GM18502 (cell line): Measurements from ENCODE around the gene SLC35F6.
"Not testable (repeated sequence)": the region's sequence is repeated elsewhere in the genome, so short reads cannot be mapped to it uniquely, and the experiment has no call there.

Experiments used
- ATAC-seq: cut with Tn5 transposase; IDR thresholded peaks from one replicate; pipeline ENCODE4 v1.9.1; 2021; ENCODE audit warnings: mild to moderate bottlenecking; ENCODE audit not compliant: unreplicated experiment, poor library complexity

SLC35F6 gene

DNA sequence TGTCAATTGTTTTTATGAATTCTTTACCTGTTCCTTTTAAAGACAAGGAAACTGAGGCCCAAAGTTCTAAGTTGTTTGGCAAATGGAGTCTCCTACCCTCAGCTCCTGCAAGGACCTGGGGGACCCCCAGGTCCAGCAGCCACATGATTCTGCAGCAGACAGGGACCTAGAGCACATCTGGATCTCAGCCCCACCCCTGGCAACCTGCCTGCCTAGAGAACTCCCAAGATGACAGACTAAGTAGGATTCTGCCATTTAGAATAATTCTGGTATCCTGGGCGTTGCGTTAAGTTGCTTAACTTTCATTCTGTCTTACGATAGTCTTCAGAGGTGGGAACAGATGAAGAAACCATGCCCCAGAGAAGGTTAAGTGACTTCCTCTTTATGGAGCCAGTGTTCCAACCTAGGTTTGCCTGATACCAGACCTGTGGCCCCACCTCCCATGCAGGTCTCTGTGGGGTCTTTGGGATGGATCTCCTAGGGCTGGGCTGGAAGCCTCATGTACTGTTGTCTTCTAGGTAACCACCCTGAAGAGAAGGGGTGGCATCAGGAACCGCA lies 16.2 kb downstream of the SLC35F6 start:
- ATAC-seq = no peak

DNA sequence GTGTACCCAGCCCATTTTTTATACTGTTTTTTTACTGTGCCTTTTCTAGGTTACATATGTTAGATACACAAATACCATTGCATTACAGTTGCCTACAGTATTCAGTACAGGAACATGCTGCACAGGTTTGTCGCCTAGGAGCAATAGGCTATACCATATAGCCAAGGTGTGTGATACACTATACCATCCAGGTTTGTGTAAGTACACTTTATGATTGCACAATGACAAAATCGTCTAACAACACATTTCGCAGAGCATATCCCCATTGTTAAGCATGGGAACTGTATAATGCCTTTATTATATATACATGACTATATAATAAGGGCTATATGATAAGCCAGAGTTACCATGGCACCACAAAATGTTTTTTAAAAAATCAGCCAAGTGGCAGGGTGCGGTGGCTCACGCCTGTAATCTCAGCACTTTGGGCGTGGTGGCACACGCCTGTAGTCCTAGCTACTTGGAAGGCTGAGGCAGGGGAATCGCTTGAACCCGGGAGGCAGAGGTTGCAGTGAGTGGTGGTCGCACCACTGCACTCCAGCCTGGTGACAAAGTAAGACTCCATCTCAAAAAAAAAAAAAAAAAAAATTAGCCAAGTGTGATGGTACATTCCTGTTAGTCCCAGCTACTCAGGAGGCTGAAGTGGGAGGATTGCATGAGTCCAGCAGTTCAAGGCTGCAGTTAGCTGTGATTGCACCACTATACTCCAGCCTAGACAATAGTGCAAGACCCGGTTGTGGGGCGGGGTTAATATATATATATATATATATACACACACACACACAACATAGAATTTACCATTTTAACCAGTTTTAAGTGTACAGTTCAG lies 19.0 kb downstream of the SLC35F6 start:
- ATAC-seq = no peak

DNA sequence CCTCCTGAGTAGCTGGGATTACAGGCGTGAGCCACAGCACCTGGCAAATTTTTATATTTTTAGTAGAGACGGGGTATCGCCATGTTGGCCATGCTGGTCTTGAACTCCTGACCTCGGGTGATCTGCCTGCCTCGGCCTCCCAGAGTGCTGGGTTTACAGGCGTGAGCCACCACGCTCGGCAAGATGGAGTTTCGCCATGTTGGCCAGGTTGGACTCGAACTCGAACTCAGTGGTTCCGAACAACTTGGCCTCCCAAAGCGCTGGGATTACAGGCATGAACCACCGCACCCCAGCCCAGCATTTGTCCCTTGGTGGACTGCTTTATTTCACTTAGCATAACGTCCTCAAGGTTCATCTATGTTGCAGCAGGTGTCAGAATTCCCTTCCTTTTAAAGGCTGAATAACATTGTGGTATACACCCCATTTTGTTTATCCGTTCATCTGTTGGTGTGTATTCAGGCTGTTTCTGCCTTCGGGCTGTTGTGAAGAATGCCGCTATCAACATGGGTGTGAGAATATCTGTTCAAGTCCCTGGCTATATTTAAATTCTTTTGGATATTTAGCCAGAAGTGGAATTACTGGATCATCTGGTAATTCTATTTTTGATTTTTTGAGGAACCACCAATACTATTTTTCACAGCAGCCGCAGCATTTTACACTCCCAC lies 20.6 kb downstream of the SLC35F6 start:
- ATAC-seq = no peak

DNA sequence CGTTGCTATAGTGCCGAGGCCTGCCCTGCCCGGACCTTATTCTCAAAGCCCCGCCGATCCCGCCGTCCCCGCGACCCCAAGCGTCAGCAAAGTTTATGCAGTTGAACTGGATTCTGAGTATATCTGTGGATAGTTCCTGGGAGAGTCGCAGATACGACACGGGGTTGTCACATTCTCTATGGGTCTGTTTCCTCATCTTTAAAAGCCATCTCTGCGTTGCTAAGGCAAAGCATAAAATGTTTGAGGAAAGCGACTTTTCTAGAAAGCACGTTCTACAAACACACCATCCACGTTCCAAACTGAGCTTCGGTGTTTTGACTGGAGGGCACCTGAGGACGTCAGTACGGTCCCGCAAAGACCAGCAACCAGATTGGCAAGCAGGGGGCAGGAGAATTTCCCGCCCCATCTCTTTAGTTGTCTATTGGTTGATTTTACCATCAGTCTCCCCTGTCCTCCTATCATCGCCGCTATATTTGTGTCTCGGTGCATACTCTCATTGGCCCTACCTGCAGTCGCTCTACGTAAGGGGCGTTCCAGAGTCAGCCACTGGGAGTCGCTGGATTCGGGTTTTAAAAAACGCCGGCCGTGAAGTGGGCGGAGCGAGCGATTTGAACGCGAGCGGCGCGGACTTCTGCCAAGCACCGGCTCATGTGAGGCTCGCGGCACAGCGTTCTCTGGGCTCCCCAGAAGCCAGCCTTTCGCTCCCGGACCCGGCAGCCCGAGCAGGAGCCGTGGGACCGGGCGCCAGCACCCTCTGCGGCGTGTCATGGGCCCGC lies 21.5 kb downstream of the SLC35F6 start, which contains the start of gene CENPA:
Gene CENPA, plus strand, starts transcription at position 626 of the 776 bp plus-strand sequence. Its CDS starts 141 bp downstream, at position 767.
- peak; percentile 99 for ATAC-seq

DNA sequence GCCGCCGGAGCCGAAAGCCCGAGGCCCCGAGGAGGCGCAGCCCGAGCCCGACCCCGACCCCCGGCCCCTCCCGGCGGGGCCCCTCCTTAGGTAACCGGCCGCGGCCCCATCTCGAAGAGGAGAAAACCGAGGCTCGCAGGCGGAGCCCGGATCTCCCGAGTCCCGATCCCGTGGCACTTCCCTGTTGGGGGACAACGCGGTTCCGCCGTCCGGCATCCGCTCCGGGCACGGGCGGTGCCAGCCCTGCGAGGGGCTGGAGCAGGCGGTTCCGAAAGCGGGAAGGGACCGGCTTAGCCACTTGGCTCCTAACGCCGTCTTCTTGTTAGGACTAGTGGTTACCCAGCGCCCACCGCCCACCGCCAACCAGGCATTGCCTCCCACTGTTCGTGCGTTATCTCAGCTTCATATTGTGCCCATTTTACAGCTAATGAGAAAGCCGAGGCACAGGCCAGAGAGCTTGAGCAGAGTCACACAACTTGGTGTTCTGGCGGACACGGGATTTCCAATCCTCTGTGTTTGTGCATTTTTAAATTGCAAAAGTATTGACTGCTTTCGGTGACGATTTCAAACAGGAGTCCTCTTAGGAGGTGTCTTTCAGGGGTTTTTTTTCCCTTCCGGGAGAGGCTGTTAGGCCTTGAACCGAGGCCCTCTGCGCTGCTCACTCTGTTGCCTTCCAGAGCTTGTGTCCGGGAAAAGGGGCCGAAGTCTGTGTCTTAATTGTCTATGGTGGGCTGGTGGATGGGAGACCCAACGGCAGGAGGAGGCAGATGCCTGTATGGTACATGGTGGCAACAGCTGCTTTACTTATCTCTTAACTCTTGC lies 22.3 kb downstream of the SLC35F6 start:
- ATAC-seq = peak; percentile 24

DNA sequence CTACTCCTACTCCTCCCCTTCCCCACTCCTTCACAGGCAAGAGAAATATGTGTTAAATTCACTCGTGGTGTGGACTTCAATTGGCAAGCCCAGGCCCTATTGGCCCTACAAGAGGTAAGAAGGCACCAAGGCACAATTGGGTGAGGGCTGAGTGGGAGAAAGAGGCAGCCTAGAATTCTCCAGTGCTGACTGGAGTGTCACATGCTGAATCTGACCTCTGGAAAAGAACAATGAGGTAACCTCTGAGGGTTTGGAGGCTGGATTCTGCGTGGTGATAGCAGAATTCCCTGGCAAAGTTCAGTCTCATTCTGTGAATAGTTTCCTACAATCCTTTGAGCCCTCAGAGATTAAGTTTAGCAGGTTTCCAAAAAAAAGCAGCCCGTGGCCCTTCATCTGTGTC lies 28.6 kb downstream of the SLC35F6 start:
- no peak for ATAC-seq

DNA sequence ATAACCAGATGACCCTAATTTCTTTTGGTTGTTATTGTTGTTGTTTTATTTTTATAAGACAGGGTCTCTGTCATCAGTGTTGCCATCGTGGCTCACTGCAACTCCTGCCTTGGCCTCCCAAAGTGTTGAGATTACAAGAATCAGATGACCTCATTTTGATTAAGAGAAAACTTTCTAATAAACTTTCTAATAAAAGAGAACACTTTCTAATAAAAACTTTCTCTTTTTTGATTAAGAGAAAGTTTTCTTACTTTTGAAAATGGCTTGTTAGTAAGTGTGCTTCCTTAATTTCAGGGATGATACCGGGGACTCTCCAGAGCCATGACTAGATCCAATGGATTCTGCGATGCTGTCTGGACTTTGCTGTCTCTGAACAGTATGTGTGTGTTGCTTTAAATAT lies 29.4 kb downstream of the SLC35F6 start:
- no peak for ATAC-seq

DNA sequence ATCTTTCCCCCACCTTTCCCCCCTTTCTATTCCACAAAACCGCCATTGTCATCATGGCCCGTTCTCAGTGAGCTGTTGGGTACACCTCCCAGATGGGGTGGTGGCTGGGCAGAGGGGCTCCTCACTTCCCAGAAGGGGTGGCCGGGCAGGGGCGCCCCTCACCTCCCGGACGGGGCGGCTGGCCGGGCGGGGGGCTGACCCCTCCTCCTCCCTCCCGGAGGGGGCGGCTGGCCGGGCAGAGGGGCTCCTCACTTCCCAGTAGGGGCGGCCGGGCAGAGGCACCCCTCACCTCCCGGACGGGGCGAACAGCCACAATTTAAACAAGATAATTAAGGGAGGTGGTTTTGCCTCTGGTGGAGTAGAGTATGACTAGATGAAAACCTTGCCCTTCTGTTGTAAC lies 31.1 kb downstream of the SLC35F6 start:
- ATAC-seq = not testable (repeated sequence)

DNA sequence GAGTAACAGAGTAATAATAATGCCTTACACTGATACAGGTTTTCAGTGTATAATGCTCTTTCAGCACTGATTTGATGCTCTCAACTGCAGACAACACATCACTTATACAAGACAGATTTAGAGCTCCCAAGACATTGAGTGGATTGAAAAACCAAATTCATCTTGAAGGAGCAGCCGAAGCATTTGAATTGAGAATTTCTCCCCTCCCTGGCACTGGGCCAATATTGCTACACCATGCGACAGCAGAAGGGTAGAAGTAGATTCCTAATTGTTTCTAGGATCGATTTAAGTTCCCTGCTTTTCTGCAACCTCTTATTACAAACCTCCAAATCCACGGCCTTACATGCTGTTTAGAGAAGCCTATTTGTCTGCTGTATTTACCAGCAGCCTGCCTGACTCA lies 37.2 kb downstream of the SLC35F6 start:
- no peak for ATAC-seq

DNA sequence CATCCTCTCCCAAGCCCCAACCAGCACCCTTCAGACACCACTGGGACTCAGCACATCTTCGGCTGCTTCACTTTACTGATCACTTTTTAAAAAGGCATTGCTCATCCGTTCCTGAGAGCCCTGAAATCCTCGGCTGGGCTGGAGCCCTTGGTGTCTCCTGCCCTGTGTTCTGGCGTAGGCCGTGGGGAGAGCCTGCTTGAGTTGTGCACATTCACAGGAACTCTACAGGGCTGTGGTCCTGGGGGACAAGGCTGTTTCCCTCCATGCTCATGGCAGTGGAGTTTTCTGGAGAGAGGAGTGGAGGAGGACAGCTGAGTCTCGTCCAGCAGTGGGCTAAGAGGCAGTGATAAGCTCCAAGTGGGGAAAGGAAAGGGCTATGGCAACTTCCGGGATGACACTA lies 37.7 kb downstream of the SLC35F6 start:
- ATAC-seq = no peak

DNA sequence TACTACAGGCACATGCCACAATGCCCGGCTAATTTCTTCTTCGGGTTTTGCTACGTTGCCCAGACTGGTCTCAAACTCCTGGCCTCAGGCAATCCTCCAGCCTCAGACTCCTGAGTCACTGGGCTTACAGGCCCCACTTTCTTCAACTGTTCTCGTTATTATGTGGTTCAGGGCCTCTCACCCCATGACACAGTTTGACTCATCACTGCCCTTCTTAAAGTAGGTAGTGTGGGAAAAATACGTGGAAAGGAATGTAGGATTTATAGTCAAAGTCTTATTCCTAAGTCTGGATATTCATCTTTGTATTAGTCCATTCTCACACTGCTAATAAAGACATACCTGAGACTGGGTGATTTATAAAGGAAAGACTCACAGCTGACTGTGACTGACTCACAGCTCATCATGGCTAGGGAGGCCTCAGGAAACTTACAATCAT lies 41.2 kb downstream of the SLC35F6 start:
- ATAC-seq = no peak

DNA sequence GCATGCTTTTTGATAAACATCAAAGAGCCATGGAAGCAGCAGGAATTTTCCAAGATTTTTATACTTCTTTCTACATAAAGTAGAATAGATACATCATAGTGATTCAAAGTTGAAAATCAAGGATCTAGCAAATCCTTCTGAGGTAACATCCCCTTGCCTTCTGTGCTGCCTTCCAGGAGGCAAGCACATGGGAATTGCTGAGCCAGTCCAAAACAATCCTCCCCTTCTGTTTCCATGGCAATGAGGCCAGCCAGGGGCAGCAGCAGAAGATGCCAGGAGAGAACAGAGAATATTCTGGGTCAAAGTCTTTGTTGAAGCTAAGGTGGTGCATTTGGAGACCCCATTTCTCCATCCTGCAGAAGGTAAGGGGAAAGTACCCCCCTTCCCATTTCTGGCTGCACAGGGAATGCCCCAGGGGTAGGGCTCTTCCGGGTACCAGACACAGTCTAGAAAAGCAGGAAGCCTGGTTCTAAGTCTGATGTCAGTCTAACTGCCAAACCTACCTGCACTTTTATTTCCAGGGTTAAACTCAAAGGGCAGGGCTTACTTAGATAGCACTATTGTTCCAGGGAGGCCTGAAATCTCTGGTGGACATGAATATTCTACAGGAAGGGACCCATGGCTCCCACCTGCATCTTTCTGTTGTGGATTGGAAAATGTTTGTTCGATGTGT lies 43.8 kb downstream of the SLC35F6 start:
- ATAC-seq = no peak

DNA sequence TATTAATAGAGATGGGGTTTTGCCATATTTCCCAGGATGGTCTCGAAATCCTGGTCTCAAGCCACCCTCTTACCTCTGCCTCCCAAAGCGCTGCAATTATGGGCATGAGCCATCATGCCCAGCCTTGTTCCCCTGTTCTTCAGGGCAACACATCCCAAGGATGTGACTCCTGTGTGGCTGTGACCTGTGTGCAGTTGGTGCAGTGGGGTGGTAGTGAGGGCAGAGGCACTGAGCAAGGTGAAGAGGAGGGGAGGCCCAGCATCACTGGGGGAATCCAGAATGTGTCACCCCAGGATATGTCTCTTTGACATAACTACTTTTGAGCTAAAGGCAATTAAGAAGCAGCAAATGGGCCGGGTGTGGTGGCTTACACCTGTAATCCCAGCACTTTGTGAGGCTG lies 45.1 kb downstream of the SLC35F6 start:
- no peak for ATAC-seq

DNA sequence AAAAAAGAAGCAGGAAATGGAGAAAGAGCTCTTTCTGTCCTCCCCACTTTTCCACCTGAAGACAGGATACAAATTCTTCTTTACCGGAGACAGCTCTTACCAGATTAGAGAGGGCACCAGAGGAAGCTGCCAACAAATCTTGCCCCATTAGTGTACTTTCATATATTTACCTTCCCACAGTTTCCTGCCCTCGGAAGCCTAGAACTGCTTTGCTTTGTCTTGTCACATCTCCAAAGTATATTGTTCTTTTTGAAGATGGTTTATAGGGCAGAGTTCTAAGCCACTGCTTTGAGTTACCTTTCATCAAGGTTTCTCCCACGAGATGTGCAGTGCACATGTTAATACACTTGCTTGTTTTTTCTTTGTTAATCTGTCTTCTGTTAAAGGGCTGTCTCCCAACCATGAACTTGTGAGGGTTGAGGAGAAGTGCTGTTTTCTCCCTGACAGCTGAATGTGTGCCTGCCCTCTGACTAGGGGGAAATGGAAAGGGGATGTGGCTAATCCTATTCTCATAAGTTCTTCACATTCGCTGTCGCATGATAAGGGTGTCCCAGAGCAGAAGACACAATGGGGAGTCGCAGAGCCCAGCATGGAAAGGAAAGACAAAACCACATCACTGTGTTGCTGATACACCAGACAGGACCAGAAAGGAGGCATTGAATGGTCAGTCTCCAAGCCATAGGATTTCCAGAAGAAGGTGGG lies 45.9 kb downstream of the SLC35F6 start:
- ATAC-seq = no peak

DNA sequence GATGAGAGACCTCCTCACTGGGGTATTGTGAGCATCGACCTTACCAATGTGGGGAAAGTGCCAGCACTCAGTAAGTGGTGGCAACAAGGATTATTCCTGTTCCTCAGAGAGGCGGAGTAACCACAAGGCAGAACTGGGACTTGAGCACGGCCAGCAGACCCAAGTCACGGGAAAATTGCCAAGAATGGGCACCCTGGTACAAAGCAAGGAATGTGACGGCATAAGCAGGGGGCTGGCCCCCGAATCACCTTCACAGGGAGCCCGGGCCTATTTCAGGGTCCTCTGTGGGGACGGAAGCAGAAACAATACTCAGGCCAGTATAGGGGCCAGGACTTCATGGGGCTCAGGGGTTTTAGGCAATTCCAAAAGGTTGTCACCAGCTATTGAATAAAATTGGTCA lies 47.2 kb downstream of the SLC35F6 start:
- ATAC-seq = no peak

DNA sequence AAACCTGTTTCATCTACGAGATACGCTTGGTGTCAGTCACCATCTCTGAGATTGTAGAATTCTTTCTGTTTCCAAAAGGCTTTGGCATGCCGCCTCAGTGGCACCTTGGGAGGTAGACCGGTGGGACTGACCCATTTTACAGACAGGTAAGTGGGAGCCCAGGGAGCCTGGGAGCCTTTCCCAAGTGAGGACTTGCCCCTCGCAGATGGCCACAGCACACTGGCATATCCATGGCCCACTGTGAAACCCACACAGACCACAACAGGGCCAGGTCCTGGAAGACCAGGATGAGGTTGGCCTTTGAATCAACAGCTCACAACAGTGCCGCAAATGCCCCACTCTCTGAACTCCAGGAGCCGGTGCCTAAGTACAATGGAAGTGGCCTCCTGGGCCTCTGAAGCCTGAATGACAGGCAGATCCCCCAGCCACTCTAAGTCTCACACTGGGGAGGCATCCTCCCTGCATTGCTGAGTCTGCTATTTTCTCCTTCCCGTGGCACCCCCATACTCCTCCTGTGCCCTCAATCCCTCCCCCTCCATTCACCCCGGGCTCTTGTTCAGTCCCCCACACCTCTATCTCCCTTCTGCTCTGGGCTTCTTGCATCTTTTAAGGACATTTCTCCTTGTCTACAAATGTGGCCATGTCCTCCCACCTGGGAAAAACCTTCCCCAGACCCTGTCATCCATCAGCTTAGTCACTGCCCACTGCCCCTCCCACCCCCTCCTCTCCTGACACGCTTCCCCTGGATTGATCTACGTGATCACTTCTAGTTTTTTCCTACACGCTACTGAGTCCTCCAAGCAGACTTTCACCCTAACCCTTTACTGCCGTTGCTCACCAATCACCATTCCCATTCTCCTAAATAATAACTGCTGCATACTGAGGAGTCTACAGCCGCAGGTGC lies 48.0 kb downstream of the SLC35F6 start:
- no peak for ATAC-seq

DNA sequence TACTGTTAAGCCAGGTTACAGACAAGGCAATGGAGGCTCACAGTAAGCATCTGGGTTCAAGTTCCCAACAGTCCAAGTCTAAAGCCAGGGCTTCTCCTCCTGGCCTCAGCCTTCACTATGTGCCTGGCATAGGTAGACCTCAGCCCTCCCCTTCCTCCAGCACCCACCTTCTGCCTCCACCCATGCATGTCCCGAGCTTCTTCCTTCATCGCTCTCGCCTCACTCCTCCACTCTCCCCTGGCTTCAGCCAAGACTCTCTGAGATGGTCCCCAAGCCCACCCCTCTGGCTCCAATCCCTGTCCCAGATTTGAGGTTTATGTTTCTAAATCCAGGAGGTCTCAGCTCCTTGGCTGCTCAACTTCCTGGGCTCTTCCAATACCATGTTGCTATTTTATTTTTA lies 48.6 kb downstream of the SLC35F6 start:
- ATAC-seq = no peak
